Activated naive CD8-positive, alpha-beta T cell treated with anti-CD3 and anti-CD28 coated beads, Interleukin-2, amount 50 U/mL, for 24 hours (primary cell): ENCODE data around the gene CTAG1A.
"Not testable (repeated sequence)": the region's sequence is repeated elsewhere in the genome, so short reads cannot be mapped to it uniquely, and the experiment has no call there.

Experiments used
- ATAC-seq: fragments of 150-1000 bp; cut with Tn5 transposase; one replicate; pipeline ENCODE4 v1.10.0; 2021
- DNase-seq: peaks from one replicate; pipeline ENCODE4 v3.0.0; 2021
- H3K27ac Mint-ChIP-seq: one replicate; pipeline ENCODE4 v1.8.0; 2021; ENCODE audit warnings: mild to moderate bottlenecking, mixed read lengths
- H3K27me3 Mint-ChIP-seq: one replicate; pipeline ENCODE4 v1.8.0; 2021; ENCODE audit warnings: mixed read lengths
- H3K36me3 Mint-ChIP-seq: one replicate; pipeline ENCODE4 v1.8.0; 2021; ENCODE audit warnings: low read depth, mixed read lengths
- H3K4me1 Mint-ChIP-seq: one replicate; pipeline ENCODE4 v1.8.0; 2021; ENCODE audit warnings: mixed read lengths
- H3K4me3 Mint-ChIP-seq: one replicate; pipeline ENCODE4 v1.8.0; 2021; ENCODE audit warnings: mild to moderate bottlenecking, moderate library complexity, mixed read lengths
- H3K9me3 Mint-ChIP-seq: one replicate; pipeline ENCODE4 v1.8.0; 2021; ENCODE audit warnings: mixed read lengths

Gene CTAG1A

GRCh38 chrX:154552112-154552806 lies 32.7 kb upstream of the CTAG1A start:
- not testable (repeated sequence) for H3K4me3 Mint-ChIP-seq, H3K27me3 Mint-ChIP-seq, H3K27ac Mint-ChIP-seq, DNase-seq, ATAC-seq, H3K9me3 Mint-ChIP-seq
- H3K36me3 Mint-ChIP-seq = peaks cover 15% of the 10 kb centered on the region
- H3K4me1 Mint-ChIP-seq = peaks cover 36% of the 10 kb centered on the region

GRCh38 chrX:154558060-154558690 lies 26.8 kb upstream of the CTAG1A start:
- H3K27me3 Mint-ChIP-seq, H3K27ac Mint-ChIP-seq, H3K4me3 Mint-ChIP-seq, H3K9me3 Mint-ChIP-seq, H3K36me3 Mint-ChIP-seq, DNase-seq, H3K4me1 Mint-ChIP-seq: not testable (repeated sequence)
- peak; percentile 77 for ATAC-seq

- not testable (repeated sequence) for DNase-seq, ATAC-seq, H3K36me3 Mint-ChIP-seq, H3K27me3 Mint-ChIP-seq, H3K4me3 Mint-ChIP-seq, H3K27ac Mint-ChIP-seq, H3K9me3 Mint-ChIP-seq, H3K4me1 Mint-ChIP-seq
Observed at GRCh38 chrX:154558896-154559295, 26.0 kb upstream of the CTAG1A start.

- H3K4me3 Mint-ChIP-seq, H3K27me3 Mint-ChIP-seq, ATAC-seq, H3K9me3 Mint-ChIP-seq, H3K27ac Mint-ChIP-seq, DNase-seq, H3K4me1 Mint-ChIP-seq, H3K36me3 Mint-ChIP-seq: not testable (repeated sequence)
Observed at GRCh38 chrX:154560326-154560725, 24.6 kb upstream of the CTAG1A start.

- H3K9me3 Mint-ChIP-seq, H3K4me1 Mint-ChIP-seq, H3K4me3 Mint-ChIP-seq, H3K36me3 Mint-ChIP-seq, H3K27ac Mint-ChIP-seq, H3K27me3 Mint-ChIP-seq, ATAC-seq, DNase-seq: not testable (repeated sequence)
Observed at GRCh38 chrX:154562295-154562694, 22.6 kb upstream of the CTAG1A start.

- ATAC-seq, H3K9me3 Mint-ChIP-seq, H3K27ac Mint-ChIP-seq, H3K4me3 Mint-ChIP-seq, DNase-seq, H3K36me3 Mint-ChIP-seq, H3K4me1 Mint-ChIP-seq, H3K27me3 Mint-ChIP-seq: not testable (repeated sequence)
Observed at GRCh38 chrX:154570361-154570760, 14.6 kb upstream of the CTAG1A start.

- H3K36me3 Mint-ChIP-seq, H3K4me1 Mint-ChIP-seq, H3K9me3 Mint-ChIP-seq, ATAC-seq, DNase-seq, H3K27ac Mint-ChIP-seq, H3K27me3 Mint-ChIP-seq, H3K4me3 Mint-ChIP-seq: not testable (repeated sequence)
Observed at GRCh38 chrX:154573061-154573460, 11.9 kb upstream of the CTAG1A start.

- H3K9me3 Mint-ChIP-seq, H3K27me3 Mint-ChIP-seq, H3K4me1 Mint-ChIP-seq, H3K4me3 Mint-ChIP-seq, H3K27ac Mint-ChIP-seq, DNase-seq, ATAC-seq, H3K36me3 Mint-ChIP-seq: not testable (repeated sequence)
Observed at GRCh38 chrX:154575076-154575475, 9.9 kb upstream of the CTAG1A start.

- H3K27ac Mint-ChIP-seq, H3K27me3 Mint-ChIP-seq, DNase-seq, H3K36me3 Mint-ChIP-seq, H3K9me3 Mint-ChIP-seq, H3K4me3 Mint-ChIP-seq, ATAC-seq, H3K4me1 Mint-ChIP-seq: not testable (repeated sequence)
Observed at GRCh38 chrX:154582994-154583393, 1.9 kb upstream of the CTAG1A start.

- H3K4me1 Mint-ChIP-seq, H3K36me3 Mint-ChIP-seq, ATAC-seq, H3K27ac Mint-ChIP-seq, DNase-seq, H3K9me3 Mint-ChIP-seq, H3K27me3 Mint-ChIP-seq, H3K4me3 Mint-ChIP-seq: not testable (repeated sequence)
Observed at GRCh38 chrX:154590415-154590814, 5.5 kb downstream of the CTAG1A start.

- ATAC-seq = no peak
- Mint-ChIP-seq H3K36me3 (no peaks in the 10 kb centered on the region), H3K27ac (no peak overlapping the region), H3K9me3 (no peaks in the 10 kb centered on the region), H3K4me3 (no peak overlapping the region), H3K4me1 (no peaks in the 10 kb centered on the region), H3K27me3 (no peaks in the 10 kb centered on the region)
- no peak for DNase-seq
Observed at GRCh38 chrX:154592505-154592904, 7.6 kb downstream of the CTAG1A start.

GRCh38 chrX:154593201-154593600 lies 8.3 kb downstream of the CTAG1A start:
- Mint-ChIP-seq H3K4me3 (no peak overlapping the region), H3K27me3 (no peaks in the 10 kb centered on the region), H3K27ac (no peak overlapping the region), H3K4me1 (no peaks in the 10 kb centered on the region), H3K9me3 (no peaks in the 10 kb centered on the region), H3K36me3 (no peaks in the 10 kb centered on the region)
- ATAC-seq = no peak
- DNase-seq = no peak

- no peak overlapping the region for H3K27ac Mint-ChIP-seq
- no peak for DNase-seq
- no peaks in the 10 kb centered on the region for H3K4me1 Mint-ChIP-seq
- no peaks in the 10 kb centered on the region for H3K27me3 Mint-ChIP-seq
- no peaks in the 10 kb centered on the region for H3K36me3 Mint-ChIP-seq
- no peaks in the 10 kb centered on the region for H3K9me3 Mint-ChIP-seq
- H3K4me3 Mint-ChIP-seq = no peak overlapping the region
- ATAC-seq = no peak
Observed at GRCh38 chrX:154594491-154594890, 9.6 kb downstream of the CTAG1A start.

- no peaks in the 10 kb centered on the region for H3K9me3 Mint-ChIP-seq
- DNase-seq (no peak), ATAC-seq (no peak)
- H3K4me3 Mint-ChIP-seq = no peak overlapping the region
- no peak overlapping the region for H3K27ac Mint-ChIP-seq
- peaks cover 3% of the 10 kb centered on the region for H3K4me1 Mint-ChIP-seq
- no peaks in the 10 kb centered on the region for H3K27me3 Mint-ChIP-seq
- no peaks in the 10 kb centered on the region for H3K36me3 Mint-ChIP-seq
Observed at GRCh38 chrX:154595559-154596249, 10.8 kb downstream of the CTAG1A start.

- no peak for ATAC-seq
- H3K36me3 Mint-ChIP-seq = no peaks in the 10 kb centered on the region
Observed at GRCh38 chrX:154596290-154596929, 11.5 kb downstream of the CTAG1A start.

More at GRCh38 chrX:154596290-154596929, 11.5 kb downstream of the CTAG1A start:
- Mint-ChIP-seq H3K27me3 (no peaks in the 10 kb centered on the region), H3K4me3 (no peak overlapping the region), H3K27ac (no peak overlapping the region), H3K4me1 (peaks cover 3% of the 10 kb centered on the region), H3K9me3 (no peaks in the 10 kb centered on the region)
- no peak for DNase-seq
